Progenitor cell of endocrine pancreas (in vitro differentiated cells): ENCODE results near the gene CCDC88B. TPM values are rescaled to one million over a fixed set of nuclear protein-coding genes. Genes with fewer than 3 reads are reported as not detected.

Experiments used
- DNase-seq: peaks from one replicate; pipeline ENCODE4 v3.0.0; 2021; ENCODE audit warnings: low spot score; ENCODE audit not compliant: unreplicated experiment
- H3K27ac Mint-ChIP-seq: 2 replicates; pipeline ENCODE4 v1.8.0; 2021; ENCODE audit warnings: mild to moderate bottlenecking, moderate library complexity, mixed read lengths
- H3K27me3 Mint-ChIP-seq: 2 replicates; pipeline ENCODE4 v1.8.0; 2021; ENCODE audit warnings: mixed read lengths
- H3K36me3 Mint-ChIP-seq: 2 replicates; pipeline ENCODE4 v1.8.0; 2022; ENCODE audit warnings: mixed read lengths; ENCODE audit not compliant: insufficient read depth
- H3K4me1 Mint-ChIP-seq: 2 replicates; pipeline ENCODE4 v1.8.0; 2021; ENCODE audit warnings: low read depth, mixed read lengths
- H3K4me3 Mint-ChIP-seq: 2 replicates; pipeline ENCODE4 v1.8.0; 2021; ENCODE audit warnings: low read depth, mild to moderate bottlenecking, moderate library complexity, mixed read lengths
- H3K9me3 Mint-ChIP-seq: 2 replicates; pipeline ENCODE4 v1.8.0; 2021; ENCODE audit warnings: low read depth, mixed read lengths
- total RNA-seq: library from RNA; stranded (reverse); gene quantifications from 2 replicates; pipeline ENCODE4 v1.2.1, GENCODE V29; 2021
- TF ChIP-seq, protein P1 (sequence below): fragments of 200-600 bp; sonication (generic); IDR thresholded peaks from one replicate; pipeline ENCODE4 v1.5.0; 2021; ENCODE audit warnings: antibody characterized with exemption, mild to moderate bottlenecking; ENCODE audit not compliant: unreplicated experiment

The CCDC88B gene
- total RNA-seq, 1 donor from 2014 or later = 4.3 TPM

DNA sequence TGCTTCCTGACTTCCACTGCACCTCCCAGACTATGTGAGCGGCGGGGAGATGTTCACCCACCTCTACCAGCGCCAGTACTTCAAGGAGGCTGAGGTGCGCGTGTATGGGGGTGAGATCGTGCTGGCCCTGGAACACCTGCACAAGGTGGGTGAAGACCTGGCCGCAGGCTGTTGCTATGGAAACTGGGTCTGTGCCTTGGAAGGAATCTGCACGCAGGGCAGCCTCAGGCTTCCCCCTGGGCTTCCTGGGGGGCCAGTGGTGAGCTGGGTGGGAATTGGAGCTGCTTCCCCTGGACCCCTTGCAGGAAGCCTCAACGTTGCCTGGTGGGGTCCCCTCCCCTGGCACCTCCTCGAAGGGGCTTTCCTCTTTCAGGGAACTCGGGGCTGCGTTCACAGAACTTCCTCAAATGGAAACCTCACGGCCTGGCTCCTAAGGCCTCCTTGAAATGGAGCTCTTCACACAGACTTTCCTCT is 20.5 kb downstream of the CCDC88B start:
- Mint-ChIP-seq H3K4me1 (peaks cover 5% of the 10 kb centered on the region), H3K36me3 (peaks cover 11% of the 10 kb centered on the region), H3K27me3 (peaks cover 3% of the 10 kb centered on the region), H3K4me3 (peak overlapping the region; percentile 78), H3K27ac (no peak overlapping the region), H3K9me3 (no peaks in the 10 kb centered on the region)
- TF ChIP-seq, protein P1, sequence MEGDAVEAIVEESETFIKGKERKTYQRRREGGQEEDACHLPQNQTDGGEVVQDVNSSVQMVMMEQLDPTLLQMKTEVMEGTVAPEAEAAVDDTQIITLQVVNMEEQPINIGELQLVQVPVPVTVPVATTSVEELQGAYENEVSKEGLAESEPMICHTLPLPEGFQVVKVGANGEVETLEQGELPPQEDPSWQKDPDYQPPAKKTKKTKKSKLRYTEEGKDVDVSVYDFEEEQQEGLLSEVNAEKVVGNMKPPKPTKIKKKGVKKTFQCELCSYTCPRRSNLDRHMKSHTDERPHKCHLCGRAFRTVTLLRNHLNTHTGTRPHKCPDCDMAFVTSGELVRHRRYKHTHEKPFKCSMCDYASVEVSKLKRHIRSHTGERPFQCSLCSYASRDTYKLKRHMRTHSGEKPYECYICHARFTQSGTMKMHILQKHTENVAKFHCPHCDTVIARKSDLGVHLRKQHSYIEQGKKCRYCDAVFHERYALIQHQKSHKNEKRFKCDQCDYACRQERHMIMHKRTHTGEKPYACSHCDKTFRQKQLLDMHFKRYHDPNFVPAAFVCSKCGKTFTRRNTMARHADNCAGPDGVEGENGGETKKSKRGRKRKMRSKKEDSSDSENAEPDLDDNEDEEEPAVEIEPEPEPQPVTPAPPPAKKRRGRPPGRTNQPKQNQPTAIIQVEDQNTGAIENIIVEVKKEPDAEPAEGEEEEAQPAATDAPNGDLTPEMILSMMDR = no peak
- DNase-seq = no peak

DNA sequence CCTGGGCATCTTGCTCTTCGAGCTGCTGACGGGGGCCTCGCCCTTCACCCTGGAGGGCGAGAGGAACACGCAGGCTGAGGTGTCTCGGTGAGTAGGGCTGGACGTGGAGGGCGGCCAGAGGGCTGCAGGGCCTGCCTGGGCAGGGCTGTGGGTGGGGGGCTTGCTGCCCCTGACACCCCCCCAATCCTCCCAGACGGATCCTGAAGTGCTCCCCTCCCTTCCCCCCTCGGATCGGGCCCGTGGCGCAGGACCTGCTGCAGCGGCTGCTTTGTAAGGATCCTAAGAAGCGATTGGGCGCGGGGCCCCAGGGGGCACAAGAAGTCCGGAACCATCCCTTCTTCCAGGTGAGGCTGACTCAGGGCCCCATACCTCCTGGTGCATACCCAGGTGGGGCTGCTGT is 21.7 kb downstream of the CCDC88B start:
- DNase-seq = no peak
- Mint-ChIP-seq H3K27me3 (peaks cover under 1% of the 10 kb centered on the region), H3K27ac (peak overlapping the region; percentile 62), H3K36me3 (peaks cover 17% of the 10 kb centered on the region), H3K4me3 (no peak overlapping the region), H3K4me1 (peaks cover 4% of the 10 kb centered on the region), H3K9me3 (no peaks in the 10 kb centered on the region)
- TF ChIP-seq, protein P1 = no peak

DNA sequence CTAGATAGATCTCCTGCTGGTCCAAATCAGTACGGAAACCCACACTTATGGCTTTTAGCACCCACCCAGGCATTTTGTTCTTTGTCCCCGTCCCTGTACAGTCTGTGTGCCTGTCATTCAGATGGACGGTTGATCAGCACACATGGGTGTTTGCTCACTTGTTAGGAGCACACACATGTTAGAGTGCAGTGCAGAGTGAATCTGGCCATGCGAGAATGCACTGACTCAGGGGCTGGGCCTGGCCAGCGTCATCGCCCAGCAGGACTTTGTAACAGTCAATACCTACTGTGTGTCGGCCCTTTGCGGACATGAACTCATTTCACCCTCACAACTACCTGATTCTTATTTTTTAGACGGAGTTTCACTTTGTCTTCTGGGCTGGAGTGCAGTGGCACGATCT is 22.3 kb downstream of the CCDC88B start:
- H3K9me3 Mint-ChIP-seq = no peaks in the 10 kb centered on the region
- peaks cover 3% of the 10 kb centered on the region for H3K4me1 Mint-ChIP-seq
- TF ChIP-seq, protein P1 = no peak
- no peak for DNase-seq
- no peaks in the 10 kb centered on the region for H3K27me3 Mint-ChIP-seq
- H3K4me3 Mint-ChIP-seq = no peak overlapping the region
- no peak overlapping the region for H3K27ac Mint-ChIP-seq
- H3K36me3 Mint-ChIP-seq = peaks cover 19% of the 10 kb centered on the region

DNA sequence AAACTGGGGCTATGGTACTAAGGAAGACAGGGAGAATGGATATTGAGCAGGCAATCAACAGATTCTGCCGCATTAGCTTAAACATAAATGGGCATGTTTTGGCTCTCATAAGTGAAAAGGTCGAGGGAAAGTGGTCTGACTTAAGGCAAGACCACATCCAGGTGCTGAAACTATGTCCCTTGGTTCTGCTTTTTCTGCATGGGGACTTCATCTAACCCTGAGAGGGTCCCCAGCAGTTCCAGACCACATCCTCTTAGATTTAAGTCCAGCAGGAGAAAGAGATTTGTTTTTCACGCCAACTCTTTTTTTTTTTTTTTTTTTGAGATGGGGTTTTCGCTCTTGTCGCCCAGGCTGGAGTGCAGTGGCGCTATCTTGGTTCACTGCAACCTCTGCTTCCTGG is 24.4 kb downstream of the CCDC88B start:
- Mint-ChIP-seq H3K4me3 (no peak overlapping the region), H3K36me3 (peaks cover 26% of the 10 kb centered on the region), H3K27ac (no peak overlapping the region)

DNA sequence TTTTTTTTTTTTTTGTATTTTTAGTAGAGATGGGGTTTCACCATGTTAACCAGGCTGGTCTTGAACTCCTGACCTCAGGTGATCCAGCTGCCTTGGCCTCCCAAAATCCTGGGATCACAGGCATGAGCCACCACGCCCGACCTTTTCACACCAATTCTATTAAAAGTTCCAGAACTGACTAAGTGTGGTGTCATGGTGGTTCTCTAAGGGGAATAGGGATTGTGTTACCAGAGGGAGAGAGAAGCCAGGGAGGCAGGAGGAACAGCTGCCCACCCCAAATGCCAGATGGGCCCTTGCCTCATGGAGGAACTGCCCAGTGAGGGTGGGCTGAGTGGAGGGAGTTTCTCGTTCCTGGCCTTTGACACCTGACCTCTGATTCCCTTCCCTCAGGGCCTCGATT is 24.9 kb downstream of the CCDC88B start:
- Mint-ChIP-seq H3K4me1 (no peaks in the 10 kb centered on the region), H3K36me3 (peaks cover 30% of the 10 kb centered on the region), H3K27ac (no peak overlapping the region)

More for the DNA sequence above, 24.4 kb downstream of the CCDC88B start:
- TF ChIP-seq, protein P1 = no peak
- no peaks in the 10 kb centered on the region for H3K9me3 Mint-ChIP-seq
- peaks cover 3% of the 10 kb centered on the region for H3K4me1 Mint-ChIP-seq
- H3K27me3 Mint-ChIP-seq = no peaks in the 10 kb centered on the region
- no peak for DNase-seq

More for the DNA sequence above, 24.9 kb downstream of the CCDC88B start:
- H3K4me3 Mint-ChIP-seq = no peak overlapping the region
- no peaks in the 10 kb centered on the region for H3K27me3 Mint-ChIP-seq
- no peaks in the 10 kb centered on the region for H3K9me3 Mint-ChIP-seq
- no peak for DNase-seq
- TF ChIP-seq, protein P1 = no peak
